K562 (cell line): ENCODE results near the gene KMT2A. TPM values are rescaled to one million over a fixed set of nuclear protein-coding genes. Genes with fewer than 3 reads are reported as not detected.

ENCODE experiments used
- ATAC-seq: fragments of 200-7000 bp; cut with Tn5 transposase; 3 replicates; pipeline ENCODE4 v1.9.1; 2020; ENCODE audit warnings: moderate library complexity
- BruUV-seq: library from RNA; stranded (reverse); fragments of 400-500 nt; replicated peaks from 2 replicates; lab custom pipeline; 2021; lab: Mats Ljungman, UMichigan
- CTCF ChIA-PET: fragments of 300-600 bp; formaldehyde crosslinking; extraction: SDS; loops from one replicate; lab custom pipeline; 2021; ENCODE audit warnings: low intra/inter-chr PET ratio; lab: Yijun Ruan, JAX
- POLR2A ChIA-PET: fragments of 300-600, 350-650 bp; sonication (Branson Sonifier 250); formaldehyde crosslinking; extraction: SDS; loops from one replicate; lab custom pipeline; 2021; ENCODE audit warnings: antibody characterized with exemption, inconsistent platforms; lab: Yijun Ruan, JAX
- DNase-seq, 4 experiments: peaks; one replicate each; pipeline versions ENCODE4 v3.0.0 to v3.0.0-alpha.2; 2011 to 2018; ENCODE audit warnings: low spot score in 3 of 4, mixed read lengths in 3 of 4; ENCODE audit errors: extremely low read depth in 1 of 4
- FAIRE-seq: peaks from 2 replicates; lab custom pipeline; 2011; peaks lifted over from hg19 to GRCh38; lab: Jason Lieb, UNC
- H2AFZ ChIP-seq: 2 replicates; pipeline ENCODE4 v1.6.0; 2011; ENCODE audit warnings: low read depth, low read length, control low read depth, inconsistent platforms
- H3K27ac ChIP-seq: fragments of 200-600 bp; 3 replicates; pipeline ENCODE4 v1.8.0; 2011; ENCODE audit warnings: low read depth, mild to moderate bottlenecking, control low read depth, inconsistent platforms, low read length, moderate library complexity, mixed read lengths; ENCODE audit errors: extremely low read depth
- H3K27me3 ChIP-seq, 2 experiments: fragments of 300-600 bp in 1 of 2; 2 replicates in 1 of 2; 3 replicates in 1 of 2; pipeline versions ENCODE4 v1.6.0 to v1.8.0; 2011; ENCODE audit warnings: inconsistent platforms in 2 of 2, low read length in 2 of 2, mild to moderate bottlenecking in 1 of 2, mixed read lengths in 1 of 2, moderate library complexity in 1 of 2; ENCODE audit not compliant: control insufficient read depth in 2 of 2, insufficient read depth in 2 of 2
- H3K36me3 ChIP-seq: fragments of 300-600 bp; 3 replicates; pipeline ENCODE4 v1.8.0; 2011; ENCODE audit warnings: mild to moderate bottlenecking, low read length, inconsistent platforms; ENCODE audit not compliant: control insufficient read depth, insufficient read depth
- H3K4me1 ChIP-seq, 2 experiments: fragments of 200-600 bp in 1 of 2; replicated peaks in 1 of 2; 2 replicates in 1 of 2; 3 replicates in 1 of 2; pipeline versions ENCODE4 v1.5.1 to v1.8.0; 2011; ENCODE audit warnings: inconsistent platforms in 2 of 2, low read length in 2 of 2, mild to moderate bottlenecking in 1 of 2, mixed read lengths in 1 of 2, moderate library complexity in 1 of 2; ENCODE audit not compliant: control insufficient read depth in 2 of 2, insufficient read depth in 2 of 2
- H3K4me2 ChIP-seq: 2 replicates; pipeline ENCODE4 v1.6.1; 2011; ENCODE audit warnings: low read length, control low read depth, inconsistent platforms, mixed read lengths; ENCODE audit not compliant: insufficient read depth
- H3K4me3 ChIP-seq: fragments of 200-600 bp; sonication (generic), shearing (Covaris generic); 2 replicates; pipeline ENCODE4 v1.5.1; 2016; ENCODE audit warnings: control low read depth, inconsistent platforms
- H3K79me2 ChIP-seq: fragments of 200-600 bp; 3 replicates; pipeline ENCODE4 v1.8.0; 2011; ENCODE audit warnings: low read length, inconsistent platforms; ENCODE audit not compliant: control insufficient read depth, insufficient read depth
- H3K9ac ChIP-seq, 2 experiments: 2 replicates each; pipeline versions ENCODE4 v1.6.0 to v1.6.1; 2011; ENCODE audit warnings: low read depth in 2 of 2, low read length in 2 of 2, control low read depth in 1 of 2, inconsistent platforms in 1 of 2, mild to moderate bottlenecking in 1 of 2, mixed read lengths in 1 of 2; ENCODE audit not compliant: insufficient read depth in 1 of 2
- H3K9me1 ChIP-seq: one replicate; pipeline ENCODE4 v1.6.0; 2011; ENCODE audit warnings: inconsistent platforms, mild to moderate bottlenecking, low read length, moderate library complexity; ENCODE audit not compliant: control insufficient read depth, insufficient read depth
- H3K9me3 ChIP-seq: replicated peaks from 2 replicates; pipeline ENCODE4 v1.5.1; 2011; ENCODE audit warnings: low read depth, low read length, inconsistent platforms; ENCODE audit not compliant: control insufficient read depth, insufficient read depth
- H4K20me1 ChIP-seq: replicated peaks from 2 replicates; pipeline ENCODE4 v1.6.1; 2011; ENCODE audit warnings: low read length, inconsistent platforms, mixed read lengths; ENCODE audit not compliant: control insufficient read depth, insufficient read depth
- CLOCK ChIP-seq: fragments of 250-450 bp; sonication (Bioruptor Pico); IDR thresholded peaks from 2 replicates; pipeline ENCODE4 v1.4.0; 2020; ENCODE audit warnings: mild to moderate bottlenecking, moderate library complexity, borderline replicate concordance
- FOXJ3 ChIP-seq: sonication (generic); formaldehyde crosslinking; IDR thresholded peaks from 2 replicates; pipeline ENCODE4 v1.4.0; 2020; ENCODE audit warnings: mild to moderate bottlenecking, missing genetic modification reagents
- HCFC1 ChIP-seq: IDR thresholded peaks from 2 replicates; pipeline ENCODE4 v1.6.1; 2012; ENCODE audit warnings: low read depth, low read length, improper control_type of control experiment
- KLF1 ChIP-seq: fragments of 450-650 bp; IDR thresholded peaks from 2 replicates; pipeline ENCODE4 v1.6.1; 2016; ENCODE audit warnings: missing genetic modification characterization, missing compliant biosample characterization
- OTX1 ChIP-seq: fragments of 450-650 bp; formaldehyde crosslinking; IDR thresholded peaks from 2 replicates; pipeline ENCODE4 v1.4.0; 2022; ENCODE audit warnings: mild to moderate bottlenecking
- RFX7 ChIP-seq: fragments of 250-450 bp; sonication (Bioruptor Pico); IDR thresholded peaks from 2 replicates; pipeline ENCODE4 v1.5.1; 2021; ENCODE audit warnings: mild to moderate bottlenecking
- SMARCA4 ChIP-seq: fragments of 450-650 bp; IDR thresholded peaks from 2 replicates; pipeline ENCODE4 v1.6.1; 2016
- ZNF165 ChIP-seq: fragments of 250-450 bp; sonication (Bioruptor Pico); IDR thresholded peaks from 2 replicates; pipeline ENCODE4 v1.4.0; 2020; ENCODE audit warnings: borderline replicate concordance
- WGBS: fragments of 100-300 bp; shearing (Covaris generic); methylation state at CpG from one replicate; pipeline ENCODE4 v1.1.6; 2016; ENCODE audit warnings: low coverage, mixed read lengths; ENCODE audit not compliant: insufficient coverage; ENCODE audit errors: missing lambda C conversion rate; 5-methylcytosine and 5-hydroxymethylcytosine counted together
- in situ Hi-C: fragments of 300-500 bp; cut with MboI; formaldehyde crosslinking; loops from 4 replicates; pipeline ENCODE4 v1.15.0; 2018; ENCODE audit warnings: inconsistent platforms, mixed read lengths
- intact Hi-C: fragments of 100-400 bp; cut with micrococcal nuclease; formaldehyde crosslinking; loops from 2 replicates; pipeline ENCODE4 v1.14.2; 2022
- polyA plus RNA-seq, 8 experiments: library from polyadenylated mRNA; depleted of rRNA in 4 of 8; stranded (reverse) in 5 of 8; unstranded in 3 of 8; fragments of >200 nt; fragmentation: Nextera tagmentation in 2 of 8; fragmentation: Illumina TruSeq in 1 of 8; extraction: Ambion mirVana in 2 of 8; extraction: Trizol in 1 of 8; gene quantifications; 2 replicates each; pipeline versions ENCODE4 v1.2.1 to v1.2.3, GENCODE V29; 2011 to 2014; ENCODE audit warnings: inconsistent platforms in 1 of 8, missing spikeins in 1 of 8
- total RNA-seq, 7 experiments: library from RNA; depleted of rRNA in 6 of 7; stranded (reverse); fragments of >200 nt in 6 of 7; fragmentation: Illumina TruSeq in 2 of 7; extraction: Trizol in 2 of 7; gene quantifications; 2 replicates each; pipeline versions ENCODE4 v1.2.1 to v1.2.3, GENCODE V29; 2011 to 2021; ENCODE audit warnings: low replicate concordance in 1 of 7

The KMT2A gene
- total and polyA plus RNA-seq, 9 of the 15 experiments (the other 6 are each of a cell fraction or from before 2014, with no cell fraction given), result 9.6 to 59.9 (median 32.6) TPM

GRCh38 chr11:118441770-118442275 is 5.5 kb downstream of the KMT2A start:
- ATAC-seq (no peak), FAIRE-seq (no peak), DNase-seq (no peak)
- peaks cover 12 to 30% of the 10 kb centered on the region in 2 experiments; a peak in 4 of 5 replicates for H3K4me1 ChIP-seq
- H3K4me2 ChIP-seq, result no peak overlapping the region; the same call in 1 of the 2 replicates
- no TSS peak for BruUV-seq
- ChIA-PET CTCF (no interaction called here), POLR2A (interaction anchor here (0.6 kb wide), 1 partner anchor 56 kb away, joined by 4 read pairs; no protein-coding TSS in a partner anchor)
- H3K9me1 ChIP-seq, result peaks cover 2% of the 10 kb centered on the region
- peaks cover 100% of the 10 kb centered on the region for H3K79me2 ChIP-seq
- H3K27ac ChIP-seq, result no peak overlapping the region
- H3K4me3 ChIP-seq, result no peak overlapping the region
- H3K9ac ChIP-seq, result no peak overlapping the region
- peaks cover 63% of the 10 kb centered on the region for H4K20me1 ChIP-seq
- TF ChIP-seq SMARCA4, result no peak
- TF ChIP-seq CLOCK (CRISPR knock-in tag), result no peak
- no peak for TF ChIP-seq RFX7
- no peak for TF ChIP-seq HCFC1
- no peak for TF ChIP-seq ZNF165 (CRISPR knock-in tag)
- no peak for TF ChIP-seq KLF1 (tag)
- TF ChIP-seq FOXJ3 (CRISPR knock-in tag), result no peak
- no peak for TF ChIP-seq OTX1 (CRISPR knock-in tag)
- WGBS, result 64% methylated on average over 3 of the region's 3 CpGs
- intact Hi-C loops (no loop called here), in situ Hi-C loops (no loop called here)
- H2AFZ ChIP-seq, result no peak overlapping the region
- H3K9me3 ChIP-seq, result no peaks in the 10 kb centered on the region
- no peaks in the 10 kb centered on the region for H3K27me3 ChIP-seq
- H3K36me3 ChIP-seq, result peaks cover 73% of the 10 kb centered on the region
